Neural cell (in vitro differentiated cells): Measurements from ENCODE around the gene NF2. TPM values are rescaled to one million over a fixed set of nuclear protein-coding genes. Genes with fewer than 3 reads are reported as not detected.

Experiments used
- H2AFZ ChIP-seq: fragments of 200-600, 300-800 bp; sonication (generic), shearing (Covaris generic); 2 replicates; pipeline ENCODE4 v1.6.0; 2014; ENCODE audit warnings: low read depth, mild to moderate bottlenecking, antibody characterized with exemption, low read length, moderate library complexity
- H3F3A ChIP-seq: fragments of 200-600 bp; shearing (Covaris generic); 2 replicates; pipeline ENCODE4 v1.6.1; 2016; ENCODE audit warnings: mild to moderate bottlenecking, moderate library complexity, mixed read lengths, antibody characterized with exemption, low read length; ENCODE audit not compliant: insufficient read depth, poor library complexity, severe bottlenecking
- H3K27ac ChIP-seq: fragments of 200-600, 300-800 bp; sonication (generic), shearing (Covaris generic); 2 replicates; pipeline ENCODE4 v1.5.1; 2014; ENCODE audit warnings: mild to moderate bottlenecking, low read length, moderate library complexity
- H3K27me3 ChIP-seq: fragments of 300-800, 200-600 bp; sonication (generic), shearing (Covaris generic); 2 replicates; pipeline ENCODE4 v1.6.0; 2014; ENCODE audit warnings: mild to moderate bottlenecking, low read depth, low read length, moderate library complexity; ENCODE audit not compliant: insufficient read depth
- H3K36me3 ChIP-seq: fragments of 300-800, 200-600 bp; sonication (generic), shearing (Covaris generic); 2 replicates; pipeline ENCODE4 v1.5.1; 2014; ENCODE audit warnings: mild to moderate bottlenecking, antibody characterized with exemption, low read length, moderate library complexity; ENCODE audit not compliant: insufficient read depth
- H3K4me2 ChIP-seq: fragments of 300-800, 200-600 bp; sonication (generic), shearing (Covaris generic); 2 replicates; pipeline ENCODE4 v1.6.0; 2014; ENCODE audit warnings: mild to moderate bottlenecking, low read length
- H3K4me3 ChIP-seq: fragments of 300-800, 200-600 bp; sonication (generic), shearing (Covaris generic); 2 replicates; pipeline ENCODE4 v1.5.1; 2014; ENCODE audit warnings: mild to moderate bottlenecking, low read length, moderate library complexity
- H3K79me2 ChIP-seq: fragments of 200-600 bp; shearing (Covaris generic); replicated peaks from 2 replicates; pipeline ENCODE4 v1.6.0; 2014; ENCODE audit warnings: mild to moderate bottlenecking, low read length, moderate library complexity; ENCODE audit not compliant: insufficient read depth
- H3K9ac ChIP-seq: fragments of 300-800, 200-600 bp; sonication (generic), shearing (Covaris generic); 2 replicates; pipeline ENCODE4 v1.6.1; 2016; ENCODE audit warnings: mild to moderate bottlenecking, low read length, mixed read lengths
- H3K9me2 ChIP-seq: fragments of 200-600 bp; shearing (Covaris generic); 2 replicates; pipeline ENCODE4 v1.6.1; 2016; ENCODE audit warnings: mild to moderate bottlenecking, low read length, mixed read lengths; ENCODE audit not compliant: insufficient read depth
- H3K9me3 ChIP-seq: fragments of 200-600, 300-800 bp; sonication (generic), shearing (Covaris generic); 2 replicates; pipeline ENCODE4 v1.6.1; 2016; ENCODE audit warnings: mild to moderate bottlenecking, mixed run types, low read length, moderate library complexity, mixed read lengths
- H4K20me1 ChIP-seq: fragments of 200-600 bp; shearing (Covaris generic); 2 replicates; pipeline ENCODE4 v1.6.1; 2016; ENCODE audit warnings: mild to moderate bottlenecking, mixed run types; ENCODE audit not compliant: insufficient read depth
- EP300 ChIP-seq: fragments of 450-650 bp; conservative IDR thresholded peaks from 2 replicates; pipeline ENCODE4 v1.6.1; 2014; ENCODE audit warnings: antibody characterized with exemption, mild to moderate bottlenecking, moderate library complexity; ENCODE audit not compliant: poor library complexity, severe bottlenecking
- EZH2 ChIP-seq: fragments of 200-600, 300-800 bp; shearing (Covaris generic), sonication (generic); IDR thresholded peaks from 2 replicates; pipeline ENCODE4 v1.6.1; 2014; ENCODE audit warnings: antibody characterized with exemption, low read length, borderline replicate concordance, mild to moderate bottlenecking; ENCODE audit not compliant: insufficient read depth, poor library complexity, severe bottlenecking
- MXI1 ChIP-seq: fragments of 450-650 bp; conservative IDR thresholded peaks from 2 replicates; pipeline ENCODE4 v1.6.1; 2014; ENCODE audit warnings: antibody characterized with exemption, mild to moderate bottlenecking; ENCODE audit not compliant: poor library complexity, severe bottlenecking
- POLR2AphosphoS5 ChIP-seq: IDR thresholded peaks from 2 replicates; pipeline ENCODE4 v1.6.1; 2012
- RAD21 ChIP-seq: fragments of 450-650 bp; conservative IDR thresholded peaks from 2 replicates; pipeline ENCODE4 v1.6.1; 2014; ENCODE audit warnings: antibody characterized with exemption, mild to moderate bottlenecking, moderate library complexity
- SMC3 ChIP-seq: fragments of 450-650 bp; conservative IDR thresholded peaks from 2 replicates; pipeline ENCODE4 v1.6.1; 2014; ENCODE audit warnings: antibody characterized with exemption, mild to moderate bottlenecking, moderate library complexity; ENCODE audit not compliant: poor library complexity
- TAF1 ChIP-seq: IDR thresholded peaks from 2 replicates; pipeline ENCODE4 v1.6.1; 2012; ENCODE audit warnings: low read depth
- polyA plus RNA-seq: library from polyadenylated mRNA; depleted of rRNA; stranded (reverse); fragments of >200 nt; gene quantifications from 2 replicates; pipeline ENCODE4 v1.2.3, GENCODE V29; 2014
- TF ChIP-seq, protein P1 (sequence below): IDR thresholded peaks from 2 replicates; pipeline ENCODE4 v1.6.1; 2012; ENCODE audit warnings: borderline replicate concordance
- TF ChIP-seq, protein P2 (sequence below): fragments of 450-650 bp; IDR thresholded peaks from 2 replicates; pipeline ENCODE4 v1.5.1; 2014; ENCODE audit warnings: antibody characterized with exemption, mild to moderate bottlenecking, moderate library complexity; ENCODE audit not compliant: poor library complexity, severe bottlenecking

The NF2 gene
- polyA plus RNA-seq, 1 donor from 2014 or later, result 18.7 TPM

DNA sequence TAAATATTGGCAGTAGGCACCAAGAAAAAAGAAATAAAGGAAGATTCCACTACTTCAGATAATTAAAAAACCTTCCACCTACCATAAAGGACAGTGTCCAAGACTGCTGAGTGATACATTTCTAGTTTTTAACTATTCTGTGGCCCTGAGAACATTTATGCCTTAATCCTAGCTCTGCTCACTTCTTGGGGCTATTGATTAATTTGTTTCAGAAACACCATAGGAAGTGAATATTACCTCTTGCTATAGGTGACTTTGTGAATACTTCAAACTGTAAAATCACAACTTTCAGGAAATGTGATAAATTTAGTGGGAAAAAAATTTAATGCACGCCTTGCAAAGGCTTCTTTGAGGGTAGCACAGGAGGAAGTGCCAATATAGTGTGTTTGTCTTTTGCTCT, 35.2 kb downstream of the NF2 start:
- H3K79me2 ChIP-seq, result no peaks in the 10 kb centered on the region
- no peak overlapping the region for H3K4me3 ChIP-seq
- H3K9me3 ChIP-seq, result no peaks in the 10 kb centered on the region
- H3F3A ChIP-seq, result no peaks in the 10 kb centered on the region
- no peaks in the 10 kb centered on the region for H3K36me3 ChIP-seq
- H4K20me1 ChIP-seq, result no peaks in the 10 kb centered on the region
- no peaks in the 10 kb centered on the region for H3K9me2 ChIP-seq
- TF ChIP-seq, protein P1, sequence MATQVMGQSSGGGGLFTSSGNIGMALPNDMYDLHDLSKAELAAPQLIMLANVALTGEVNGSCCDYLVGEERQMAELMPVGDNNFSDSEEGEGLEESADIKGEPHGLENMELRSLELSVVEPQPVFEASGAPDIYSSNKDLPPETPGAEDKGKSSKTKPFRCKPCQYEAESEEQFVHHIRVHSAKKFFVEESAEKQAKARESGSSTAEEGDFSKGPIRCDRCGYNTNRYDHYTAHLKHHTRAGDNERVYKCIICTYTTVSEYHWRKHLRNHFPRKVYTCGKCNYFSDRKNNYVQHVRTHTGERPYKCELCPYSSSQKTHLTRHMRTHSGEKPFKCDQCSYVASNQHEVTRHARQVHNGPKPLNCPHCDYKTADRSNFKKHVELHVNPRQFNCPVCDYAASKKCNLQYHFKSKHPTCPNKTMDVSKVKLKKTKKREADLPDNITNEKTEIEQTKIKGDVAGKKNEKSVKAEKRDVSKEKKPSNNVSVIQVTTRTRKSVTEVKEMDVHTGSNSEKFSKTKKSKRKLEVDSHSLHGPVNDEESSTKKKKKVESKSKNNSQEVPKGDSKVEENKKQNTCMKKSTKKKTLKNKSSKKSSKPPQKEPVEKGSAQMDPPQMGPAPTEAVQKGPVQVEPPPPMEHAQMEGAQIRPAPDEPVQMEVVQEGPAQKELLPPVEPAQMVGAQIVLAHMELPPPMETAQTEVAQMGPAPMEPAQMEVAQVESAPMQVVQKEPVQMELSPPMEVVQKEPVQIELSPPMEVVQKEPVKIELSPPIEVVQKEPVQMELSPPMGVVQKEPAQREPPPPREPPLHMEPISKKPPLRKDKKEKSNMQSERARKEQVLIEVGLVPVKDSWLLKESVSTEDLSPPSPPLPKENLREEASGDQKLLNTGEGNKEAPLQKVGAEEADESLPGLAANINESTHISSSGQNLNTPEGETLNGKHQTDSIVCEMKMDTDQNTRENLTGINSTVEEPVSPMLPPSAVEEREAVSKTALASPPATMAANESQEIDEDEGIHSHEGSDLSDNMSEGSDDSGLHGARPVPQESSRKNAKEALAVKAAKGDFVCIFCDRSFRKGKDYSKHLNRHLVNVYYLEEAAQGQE, result no peak
- TF ChIP-seq POLR2AphosphoS5 (no peak), MXI1 (no peak)
- TF ChIP-seq, protein P2, sequence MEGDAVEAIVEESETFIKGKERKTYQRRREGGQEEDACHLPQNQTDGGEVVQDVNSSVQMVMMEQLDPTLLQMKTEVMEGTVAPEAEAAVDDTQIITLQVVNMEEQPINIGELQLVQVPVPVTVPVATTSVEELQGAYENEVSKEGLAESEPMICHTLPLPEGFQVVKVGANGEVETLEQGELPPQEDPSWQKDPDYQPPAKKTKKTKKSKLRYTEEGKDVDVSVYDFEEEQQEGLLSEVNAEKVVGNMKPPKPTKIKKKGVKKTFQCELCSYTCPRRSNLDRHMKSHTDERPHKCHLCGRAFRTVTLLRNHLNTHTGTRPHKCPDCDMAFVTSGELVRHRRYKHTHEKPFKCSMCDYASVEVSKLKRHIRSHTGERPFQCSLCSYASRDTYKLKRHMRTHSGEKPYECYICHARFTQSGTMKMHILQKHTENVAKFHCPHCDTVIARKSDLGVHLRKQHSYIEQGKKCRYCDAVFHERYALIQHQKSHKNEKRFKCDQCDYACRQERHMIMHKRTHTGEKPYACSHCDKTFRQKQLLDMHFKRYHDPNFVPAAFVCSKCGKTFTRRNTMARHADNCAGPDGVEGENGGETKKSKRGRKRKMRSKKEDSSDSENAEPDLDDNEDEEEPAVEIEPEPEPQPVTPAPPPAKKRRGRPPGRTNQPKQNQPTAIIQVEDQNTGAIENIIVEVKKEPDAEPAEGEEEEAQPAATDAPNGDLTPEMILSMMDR, result no peak
- H3K27ac ChIP-seq, result no peak overlapping the region
- no peak overlapping the region for H3K4me2 ChIP-seq
- no peaks in the 10 kb centered on the region for H3K27me3 ChIP-seq
- H3K9ac ChIP-seq, result no peak overlapping the region
- H2AFZ ChIP-seq, result no peak overlapping the region

DNA sequence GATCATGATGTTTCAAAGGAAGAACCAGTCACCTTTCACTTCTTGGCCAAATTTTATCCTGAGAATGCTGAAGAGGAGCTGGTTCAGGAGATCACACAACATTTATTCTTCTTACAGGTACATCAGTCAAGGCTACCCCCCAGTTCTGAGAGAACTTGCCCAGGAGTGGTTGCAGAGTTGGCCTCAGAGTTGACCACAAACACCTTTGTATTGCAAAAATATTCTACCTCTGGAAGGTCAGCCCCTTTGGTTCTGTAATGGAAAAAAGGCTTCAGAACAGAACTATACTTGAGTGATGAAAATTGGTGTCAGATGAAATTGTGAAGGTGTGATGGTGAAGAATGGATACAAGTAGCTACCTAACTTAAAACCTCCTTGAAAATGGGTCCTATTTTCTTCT, 35.7 kb downstream of the NF2 start:
- no peak overlapping the region for H2AFZ ChIP-seq
- no peaks in the 10 kb centered on the region for H3K79me2 ChIP-seq
- no peaks in the 10 kb centered on the region for H4K20me1 ChIP-seq

DNA sequence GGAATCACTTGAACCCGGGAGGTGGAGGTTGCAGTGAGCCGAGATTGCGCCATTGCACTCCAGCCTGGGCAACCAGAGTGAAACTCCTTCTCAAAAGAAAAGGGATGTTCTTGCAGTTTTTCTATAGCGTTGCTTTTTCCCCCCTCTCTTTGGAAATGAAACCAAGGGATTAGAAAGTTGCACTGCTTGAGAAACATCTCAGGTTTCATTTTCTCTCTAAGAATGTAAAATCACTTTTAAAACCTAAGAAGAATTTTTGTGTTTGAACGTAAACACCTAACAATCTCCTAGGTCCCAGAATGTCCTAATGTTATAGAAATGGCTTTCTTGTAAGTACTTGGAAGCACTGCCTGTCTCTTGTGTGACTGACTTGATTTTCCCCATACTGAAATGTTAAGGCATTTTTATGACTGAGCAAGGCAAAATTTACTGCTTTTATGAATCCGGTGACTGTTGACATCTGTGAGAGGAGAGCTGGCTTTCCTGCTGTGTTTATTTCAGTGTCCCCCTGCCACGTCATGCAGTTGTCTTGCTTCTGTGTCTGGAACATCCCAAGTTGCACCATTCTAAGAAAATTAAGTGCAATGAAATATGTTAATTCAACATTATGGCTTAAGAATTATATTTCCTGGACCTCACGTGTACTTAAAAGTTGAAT, 37.7 kb downstream of the NF2 start:
- Histone ChIP-seq H2AFZ (no peak overlapping the region), H3K27me3 (no peaks in the 10 kb centered on the region), H3K9me2 (no peaks in the 10 kb centered on the region), H3K27ac (no peak overlapping the region), H3F3A (no peaks in the 10 kb centered on the region), H3K36me3 (no peaks in the 10 kb centered on the region), H3K9ac (no peak overlapping the region), H3K4me2 (no peak overlapping the region), H3K9me3 (no peaks in the 10 kb centered on the region), H3K79me2 (no peaks in the 10 kb centered on the region), H4K20me1 (no peaks in the 10 kb centered on the region), H3K4me3 (no peak overlapping the region)
- TF ChIP-seq MXI1 (no peak), RAD21 (no peak), POLR2AphosphoS5 (no peak), TAF1 (no peak), EP300 (no peak), EZH2 (no peak), SMC3 (no peak)
- TF ChIP-seq, protein P2, result no peak
- TF ChIP-seq, protein P1, result no peak

More for the DNA sequence above, 35.7 kb downstream of the NF2 start:
- H3K27me3 ChIP-seq, result no peaks in the 10 kb centered on the region
- no peak overlapping the region for H3K4me2 ChIP-seq
- H3K27ac ChIP-seq, result no peak overlapping the region
- no peak overlapping the region for H3K9ac ChIP-seq
- H3F3A ChIP-seq, result no peaks in the 10 kb centered on the region
- no peak overlapping the region for H3K4me3 ChIP-seq
- H3K9me3 ChIP-seq, result no peaks in the 10 kb centered on the region
- H3K36me3 ChIP-seq, result no peaks in the 10 kb centered on the region
- H3K9me2 ChIP-seq, result no peaks in the 10 kb centered on the region
- TF ChIP-seq EP300 (no peak), RAD21 (no peak), POLR2AphosphoS5 (no peak), TAF1 (no peak), MXI1 (no peak)
